Astrocyte (in vitro differentiated cells and primary cell): ENCODE results near the gene UGGT2.

Experiments used
- EZH2 ChIP-seq: IDR thresholded peaks from 2 replicates; pipeline ENCODE4 v1.6.1; 2012; ENCODE audit warnings: mild to moderate bottlenecking, low read length, inconsistent platforms; ENCODE audit not compliant: insufficient read depth
- TF ChIP-seq, protein P1 (sequence below): IDR thresholded peaks from 2 replicates; pipeline ENCODE4 v1.5.1; 2011; ENCODE audit warnings: low read depth, mild to moderate bottlenecking, inconsistent platforms, low read length, moderate library complexity; ENCODE audit not compliant: insufficient read depth

DNA sequence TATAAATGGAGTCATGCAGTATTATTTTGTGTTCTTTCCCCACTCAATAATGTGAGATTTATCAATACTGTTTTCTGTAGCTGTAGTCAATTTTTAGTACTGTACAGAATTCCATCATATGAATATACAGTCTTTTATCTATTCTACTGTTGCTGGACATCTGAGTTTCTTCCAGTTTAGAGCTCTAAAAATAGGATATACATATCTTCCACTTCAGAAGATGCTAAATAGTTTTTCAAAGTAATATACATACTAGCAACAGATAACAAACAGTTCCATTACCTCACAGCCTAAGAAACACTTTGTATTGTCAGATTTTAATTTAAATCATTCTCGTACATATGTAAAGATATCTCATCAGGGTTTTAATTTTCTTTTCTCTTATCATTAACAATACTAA is 149.6 kb downstream of the UGGT2 start:
- TF ChIP-seq, protein P1, sequence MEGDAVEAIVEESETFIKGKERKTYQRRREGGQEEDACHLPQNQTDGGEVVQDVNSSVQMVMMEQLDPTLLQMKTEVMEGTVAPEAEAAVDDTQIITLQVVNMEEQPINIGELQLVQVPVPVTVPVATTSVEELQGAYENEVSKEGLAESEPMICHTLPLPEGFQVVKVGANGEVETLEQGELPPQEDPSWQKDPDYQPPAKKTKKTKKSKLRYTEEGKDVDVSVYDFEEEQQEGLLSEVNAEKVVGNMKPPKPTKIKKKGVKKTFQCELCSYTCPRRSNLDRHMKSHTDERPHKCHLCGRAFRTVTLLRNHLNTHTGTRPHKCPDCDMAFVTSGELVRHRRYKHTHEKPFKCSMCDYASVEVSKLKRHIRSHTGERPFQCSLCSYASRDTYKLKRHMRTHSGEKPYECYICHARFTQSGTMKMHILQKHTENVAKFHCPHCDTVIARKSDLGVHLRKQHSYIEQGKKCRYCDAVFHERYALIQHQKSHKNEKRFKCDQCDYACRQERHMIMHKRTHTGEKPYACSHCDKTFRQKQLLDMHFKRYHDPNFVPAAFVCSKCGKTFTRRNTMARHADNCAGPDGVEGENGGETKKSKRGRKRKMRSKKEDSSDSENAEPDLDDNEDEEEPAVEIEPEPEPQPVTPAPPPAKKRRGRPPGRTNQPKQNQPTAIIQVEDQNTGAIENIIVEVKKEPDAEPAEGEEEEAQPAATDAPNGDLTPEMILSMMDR = no peak
- no peak for TF ChIP-seq EZH2
